ENCODE measurements around the gene PI4KB.

Gene PI4KB

DNA sequence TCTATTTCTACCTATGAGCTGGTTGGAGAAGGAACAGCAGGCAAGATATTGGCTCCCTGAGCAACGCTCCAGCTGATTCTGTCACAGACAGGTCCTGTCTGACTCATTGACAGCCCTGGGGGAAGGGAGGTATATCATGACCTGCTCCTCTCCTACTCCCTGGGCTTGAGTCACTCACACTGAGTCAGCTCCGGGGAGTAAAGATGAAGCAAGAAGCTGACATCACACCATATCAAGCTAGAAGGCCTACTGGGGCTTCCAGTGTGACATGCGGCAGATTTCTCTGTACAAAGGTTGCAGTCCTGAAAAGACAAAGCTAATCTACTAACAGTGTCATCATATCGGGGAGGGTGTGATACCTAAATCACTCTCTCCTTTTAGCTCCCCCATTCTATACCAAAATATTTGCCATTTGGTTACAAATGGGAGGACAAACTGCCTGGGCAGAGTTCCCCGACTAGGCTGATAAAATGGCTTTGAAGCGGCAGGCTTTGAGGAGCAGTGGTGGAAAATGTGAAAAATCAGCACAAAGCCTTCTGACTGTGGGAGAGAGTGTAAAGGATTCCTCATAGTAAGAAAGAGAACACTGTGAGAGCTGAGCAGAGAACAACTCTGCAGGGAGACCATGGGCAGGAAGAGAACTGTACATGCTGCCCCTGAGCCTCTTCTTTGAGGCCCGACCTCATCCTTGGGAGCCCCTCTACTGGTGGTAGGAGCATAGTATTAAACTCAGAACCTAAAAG, 15.5 kb downstream of the PI4KB start:
- peak; percentile 73 for DNase-seq (ENCODE audit: low read depth, low spot score)

GRCh38 chr1:151311011-151311410, 16.2 kb downstream of the PI4KB start:
- no peak for DNase-seq (ENCODE audit: low read depth, low spot score)

DNA sequence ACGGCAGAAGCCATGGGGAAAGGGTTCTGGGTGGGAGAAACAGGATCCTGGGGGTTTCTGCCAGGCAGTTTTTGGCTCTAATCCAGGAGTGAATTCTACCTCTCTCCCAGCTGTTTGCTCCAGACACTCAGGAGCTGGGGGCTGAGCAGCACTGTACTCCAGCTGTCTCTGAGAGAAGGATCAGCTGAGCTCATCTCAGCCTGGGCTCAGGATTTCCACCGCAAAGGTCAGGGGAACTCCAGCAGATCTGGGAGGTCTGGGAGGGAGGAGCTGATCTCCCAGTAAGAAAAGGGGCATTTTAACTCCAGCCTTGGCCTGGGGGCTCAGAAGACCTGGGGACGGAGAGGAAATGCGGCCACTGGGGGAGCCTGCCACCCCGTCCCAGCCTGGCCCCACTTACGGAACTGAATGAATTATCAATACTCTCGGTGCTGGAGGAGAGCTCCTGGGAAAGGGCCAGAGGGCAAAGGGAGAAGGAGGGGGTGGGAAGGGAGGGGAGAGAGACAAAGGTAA, 17.3 kb downstream of the PI4KB start:
- peak; percentile 83 for DNase-seq (ENCODE audit: low read depth, low spot score)

GRCh38 chr1:151294742-151295462, 32.3 kb downstream of the PI4KB start:
- peak; percentile 44 for DNase-seq (ENCODE audit: low read depth, low spot score)

DNA sequence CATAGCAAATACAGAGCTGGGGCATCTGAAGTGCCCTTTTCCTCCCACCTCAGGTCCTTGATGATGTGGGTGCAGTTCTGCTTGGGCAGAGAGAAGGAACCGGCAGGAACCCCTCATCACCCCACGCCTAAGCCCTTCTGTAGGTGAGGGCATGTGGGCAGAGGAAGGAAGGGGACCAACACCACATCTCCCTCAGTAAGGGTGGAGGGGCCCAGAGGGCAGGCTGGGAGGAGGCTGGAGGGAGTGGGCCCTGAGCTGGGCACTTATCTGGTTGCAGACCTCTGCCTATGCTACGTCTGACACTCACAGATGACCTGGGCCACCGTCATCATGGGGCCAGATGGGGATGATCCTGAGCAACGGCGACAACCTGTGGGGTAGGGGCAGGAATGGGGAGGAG, 34.1 kb downstream of the PI4KB start:
- no peak for DNase-seq (ENCODE audit: low read depth, low spot score)

DNA sequence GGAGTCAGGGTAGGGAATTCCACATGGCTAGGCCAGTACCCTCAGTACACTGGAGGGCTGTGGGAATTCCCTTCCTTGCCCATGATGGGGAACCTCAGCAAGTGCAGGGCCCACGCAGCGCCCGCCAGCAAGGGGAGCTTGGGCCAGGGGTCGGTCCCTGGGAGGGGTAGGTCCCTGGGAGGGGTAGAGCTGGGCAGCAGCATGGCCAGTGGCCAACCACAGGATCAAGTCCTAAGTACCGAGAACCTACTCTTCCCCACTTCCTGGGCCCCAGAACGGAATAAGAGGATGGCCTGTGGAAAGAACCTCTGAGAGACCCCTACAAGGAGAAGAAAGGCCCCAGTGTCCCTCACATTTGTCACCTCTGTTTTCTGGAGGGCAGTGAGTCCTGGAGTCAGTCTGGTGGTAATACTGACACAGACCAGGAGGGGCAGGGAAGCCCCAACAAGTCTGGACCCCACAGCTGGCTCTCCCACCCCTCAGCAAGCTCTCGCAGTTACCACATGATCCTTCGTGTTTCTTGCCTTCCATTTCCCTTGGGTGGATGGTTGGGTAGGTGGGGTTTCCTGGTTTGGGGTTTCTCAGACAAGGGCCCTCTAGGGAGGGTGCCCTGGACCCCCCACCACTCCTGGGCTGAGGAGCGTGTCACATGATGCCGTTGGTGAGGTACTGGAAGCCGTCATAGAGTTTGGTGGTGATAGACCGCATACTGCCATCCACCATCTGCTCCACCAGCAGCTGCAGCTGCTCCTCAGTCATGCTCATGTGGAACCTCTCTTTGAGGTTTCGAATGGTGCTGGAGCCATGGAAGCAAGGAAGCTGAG, 34.8 kb downstream of the PI4KB start:
- no peak for DNase-seq (ENCODE audit: low read depth, low spot score)

DNA sequence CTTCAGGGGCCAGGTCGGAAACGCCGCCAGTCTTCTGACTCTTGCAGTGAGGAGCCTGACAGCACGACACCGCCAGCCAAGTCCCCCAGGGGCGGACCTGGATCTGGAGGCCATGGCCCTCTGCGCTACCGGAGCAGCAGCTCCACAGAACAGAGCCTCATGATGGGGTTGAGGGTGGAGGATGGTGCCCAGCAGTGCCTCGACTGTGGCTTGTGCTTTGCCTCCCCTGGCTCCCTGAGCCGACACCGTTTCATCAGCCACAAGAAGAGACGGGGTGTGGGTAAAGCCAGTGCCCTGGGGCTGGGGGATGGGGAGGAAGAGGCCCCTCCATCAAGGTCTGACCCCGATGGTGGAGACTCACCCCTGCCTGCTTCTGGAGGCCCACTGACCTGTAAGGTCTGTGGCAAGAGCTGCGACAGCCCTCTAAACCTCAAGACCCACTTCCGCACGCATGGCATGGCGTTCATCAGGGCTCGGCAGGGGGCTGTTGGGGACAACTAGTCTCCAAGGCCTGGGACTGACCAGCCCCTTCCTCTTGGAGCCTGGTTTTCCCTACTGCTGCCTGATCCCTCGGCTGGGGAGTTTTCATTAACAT, 36.4 kb downstream of the PI4KB start:
- DNase-seq (ENCODE audit: low read depth, low spot score) = no peak

DNA sequence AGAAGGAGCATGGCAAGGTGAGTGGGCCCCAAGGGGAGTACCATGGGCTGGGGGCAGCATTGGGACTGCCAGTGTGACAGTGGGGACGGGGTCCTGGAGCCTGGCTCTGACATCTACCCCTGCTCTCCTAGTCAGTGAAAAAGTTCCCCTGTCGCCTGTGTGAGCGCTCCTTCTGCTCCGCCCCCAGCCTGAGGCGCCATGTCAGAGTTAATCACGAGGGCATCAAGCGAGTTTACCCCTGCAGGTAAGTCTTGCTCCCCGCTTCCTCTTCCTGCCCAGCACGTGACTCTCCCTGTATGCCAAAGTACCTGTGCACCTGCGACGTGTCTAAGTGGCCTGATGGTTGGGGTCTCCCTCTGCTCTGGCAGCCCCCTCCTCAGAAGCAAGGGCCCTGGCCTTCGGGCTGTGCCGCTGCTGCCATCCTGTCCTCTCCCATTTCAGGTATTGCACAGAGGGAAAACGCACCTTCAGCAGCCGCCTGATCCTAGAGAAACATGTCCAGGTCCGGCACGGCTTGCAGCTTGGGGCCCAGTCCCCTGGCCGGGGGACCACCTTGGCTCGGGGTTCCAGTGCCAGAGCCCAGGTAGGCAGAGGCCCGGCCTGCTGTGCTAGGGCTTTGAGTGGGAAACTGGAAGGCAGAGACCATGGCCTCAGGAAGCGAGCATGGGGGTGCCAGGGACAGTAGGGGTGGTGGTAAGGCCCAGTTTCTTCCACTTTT, 37.1 kb downstream of the PI4KB start:
- peak; percentile 43 for DNase-seq (ENCODE audit: low read depth, low spot score)

DNA sequence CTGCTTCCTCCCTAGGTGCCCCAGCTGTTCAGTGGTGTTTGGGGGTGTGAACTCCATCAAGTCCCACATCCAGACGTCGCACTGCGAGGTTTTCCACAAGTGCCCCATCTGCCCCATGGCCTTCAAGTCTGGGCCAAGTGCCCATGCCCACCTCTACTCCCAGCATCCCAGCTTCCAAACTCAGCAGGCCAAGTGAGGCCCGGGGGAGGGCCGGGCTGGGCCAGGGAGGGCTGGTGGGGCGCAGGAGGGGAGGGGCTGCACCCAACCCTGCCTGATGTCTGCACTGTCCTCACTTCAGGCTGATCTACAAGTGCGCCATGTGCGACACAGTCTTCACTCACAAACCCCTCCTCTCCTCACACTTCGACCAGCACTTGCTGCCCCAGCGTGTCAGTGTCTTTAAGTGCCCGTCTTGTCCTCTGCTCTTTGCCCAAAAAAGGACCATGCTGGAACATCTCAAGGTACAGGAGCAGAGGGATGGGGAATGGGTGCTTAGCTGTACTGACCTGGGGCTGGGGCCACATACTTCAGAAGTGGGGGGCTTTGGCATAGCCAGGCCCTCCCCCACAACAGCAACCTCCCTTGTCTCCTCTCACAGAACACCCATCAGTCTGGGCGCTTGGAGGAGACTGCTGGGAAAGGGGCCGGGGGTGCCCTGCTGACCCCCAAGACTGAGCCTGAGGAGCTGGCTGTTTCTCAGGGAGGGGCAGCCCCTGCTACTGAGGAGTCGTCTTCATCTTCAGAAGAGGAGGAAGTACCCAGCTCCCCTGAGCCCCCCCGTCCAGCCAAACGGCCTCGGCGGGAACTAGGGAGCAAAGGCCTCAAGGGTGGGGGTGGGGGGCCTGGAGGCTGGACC, 37.9 kb downstream of the PI4KB start:
- DNase-seq (ENCODE audit: low read depth, low spot score) = no peak

DNA sequence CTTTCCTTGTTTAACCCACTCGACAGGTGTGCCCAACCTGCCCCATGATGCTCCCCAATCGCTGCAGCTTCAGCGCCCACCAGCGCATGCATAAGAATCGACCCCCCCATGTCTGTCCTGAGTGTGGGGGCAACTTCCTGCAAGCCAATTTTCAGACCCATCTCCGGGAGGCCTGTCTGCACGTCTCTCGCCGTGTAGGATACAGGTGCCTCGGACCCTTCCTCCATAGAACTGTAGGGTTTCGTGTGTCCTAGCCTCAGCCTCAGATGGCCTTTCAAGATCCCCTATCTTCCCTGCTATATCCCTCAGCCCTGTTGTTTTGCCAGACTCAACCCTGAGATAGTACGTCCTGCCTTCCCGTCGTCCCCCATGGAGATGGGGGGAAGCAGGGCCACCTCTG, 38.7 kb downstream of the PI4KB start:
- DNase-seq (ENCODE audit: low read depth, low spot score) = no peak

DNA sequence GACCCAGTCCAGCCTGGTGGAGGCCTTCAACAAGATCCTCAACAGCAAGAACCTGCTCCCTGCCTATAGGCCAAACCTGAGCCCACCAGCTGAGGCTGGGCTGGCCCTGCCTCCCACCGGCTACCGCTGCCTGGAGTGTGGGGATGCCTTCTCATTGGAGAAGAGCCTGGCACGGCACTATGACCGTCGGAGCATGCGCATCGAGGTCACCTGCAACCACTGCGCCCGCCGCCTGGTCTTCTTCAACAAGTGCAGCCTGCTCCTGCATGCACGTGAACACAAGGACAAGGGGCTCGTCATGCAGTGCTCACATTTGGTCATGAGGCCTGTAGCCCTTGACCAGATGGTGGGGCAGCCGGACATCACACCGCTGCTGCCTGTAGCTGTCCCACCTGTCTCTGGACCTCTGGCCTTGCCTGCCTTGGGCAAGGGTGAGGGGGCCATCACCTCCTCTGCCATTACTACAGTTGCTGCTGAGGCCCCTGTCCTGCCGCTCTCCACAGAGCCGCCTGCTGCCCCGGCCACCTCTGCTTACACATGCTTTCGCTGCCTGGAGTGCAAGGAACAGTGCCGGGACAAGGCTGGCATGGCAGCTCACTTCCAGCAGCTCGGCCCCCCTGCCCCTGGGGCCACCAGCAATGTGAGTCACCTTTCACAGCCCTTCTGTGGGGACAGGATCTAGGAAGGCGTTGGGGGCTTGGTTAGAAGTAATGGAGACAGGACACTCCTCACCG, 39.3 kb downstream of the PI4KB start:
- DNase-seq (ENCODE audit: low read depth, low spot score) = no peak

DNA sequence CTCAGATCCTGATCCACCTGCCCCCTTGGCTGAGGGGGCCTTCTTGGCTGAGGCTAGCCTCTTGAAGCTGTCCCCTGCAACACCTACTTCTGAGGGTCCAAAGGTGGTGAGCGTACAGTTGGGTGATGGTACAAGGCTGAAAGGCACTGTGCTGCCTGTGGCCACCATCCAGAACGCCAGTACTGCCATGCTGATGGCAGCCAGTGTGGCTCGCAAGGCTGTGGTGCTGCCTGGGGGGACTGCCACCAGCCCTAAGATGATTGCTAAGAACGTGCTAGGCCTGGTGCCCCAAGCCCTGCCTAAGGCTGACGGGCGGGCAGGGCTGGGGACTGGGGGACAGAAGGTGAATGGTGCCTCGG, 39.9 kb downstream of the PI4KB start:
- no peak for DNase-seq (ENCODE audit: low read depth, low spot score)

DNA sequence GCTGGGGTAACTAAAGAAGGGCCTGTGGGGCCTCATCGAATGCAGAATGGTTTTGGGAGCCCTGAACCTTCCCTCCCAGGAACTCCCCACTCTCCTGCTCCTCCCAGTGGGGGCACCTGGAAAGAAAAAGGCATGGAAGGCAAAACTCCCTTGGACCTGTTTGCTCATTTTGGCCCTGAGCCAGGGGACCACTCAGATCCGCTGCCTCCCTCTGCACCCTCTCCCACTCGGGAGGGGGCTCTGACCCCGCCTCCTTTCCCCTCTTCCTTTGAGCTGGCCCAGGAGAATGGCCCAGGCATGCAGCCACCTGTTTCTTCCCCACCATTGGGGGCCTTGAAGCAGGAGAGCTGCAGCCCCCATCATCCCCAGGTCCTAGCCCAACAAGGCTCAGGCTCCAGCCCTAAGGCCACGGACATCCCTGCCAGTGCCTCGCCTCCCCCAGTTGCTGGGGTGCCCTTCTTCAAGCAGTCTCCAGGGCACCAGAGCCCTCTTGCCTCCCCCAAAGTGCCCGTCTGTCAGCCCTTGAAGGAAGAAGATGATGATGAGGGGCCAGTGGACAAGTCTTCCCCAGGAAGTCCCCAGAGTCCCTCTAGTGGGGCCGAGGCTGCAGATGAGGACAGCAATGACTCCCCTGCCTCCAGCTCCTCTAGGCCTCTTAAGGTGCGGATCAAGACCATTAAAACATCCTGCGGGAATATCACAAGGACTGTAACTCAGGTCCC, 40.4 kb downstream of the PI4KB start:
- no peak for DNase-seq (ENCODE audit: low read depth, low spot score)

- DNase-seq (ENCODE audit: low read depth, low spot score) = no peak
Observed at GRCh38 chr1:151284013-151284577, 43.1 kb downstream of the PI4KB start.

DNA sequence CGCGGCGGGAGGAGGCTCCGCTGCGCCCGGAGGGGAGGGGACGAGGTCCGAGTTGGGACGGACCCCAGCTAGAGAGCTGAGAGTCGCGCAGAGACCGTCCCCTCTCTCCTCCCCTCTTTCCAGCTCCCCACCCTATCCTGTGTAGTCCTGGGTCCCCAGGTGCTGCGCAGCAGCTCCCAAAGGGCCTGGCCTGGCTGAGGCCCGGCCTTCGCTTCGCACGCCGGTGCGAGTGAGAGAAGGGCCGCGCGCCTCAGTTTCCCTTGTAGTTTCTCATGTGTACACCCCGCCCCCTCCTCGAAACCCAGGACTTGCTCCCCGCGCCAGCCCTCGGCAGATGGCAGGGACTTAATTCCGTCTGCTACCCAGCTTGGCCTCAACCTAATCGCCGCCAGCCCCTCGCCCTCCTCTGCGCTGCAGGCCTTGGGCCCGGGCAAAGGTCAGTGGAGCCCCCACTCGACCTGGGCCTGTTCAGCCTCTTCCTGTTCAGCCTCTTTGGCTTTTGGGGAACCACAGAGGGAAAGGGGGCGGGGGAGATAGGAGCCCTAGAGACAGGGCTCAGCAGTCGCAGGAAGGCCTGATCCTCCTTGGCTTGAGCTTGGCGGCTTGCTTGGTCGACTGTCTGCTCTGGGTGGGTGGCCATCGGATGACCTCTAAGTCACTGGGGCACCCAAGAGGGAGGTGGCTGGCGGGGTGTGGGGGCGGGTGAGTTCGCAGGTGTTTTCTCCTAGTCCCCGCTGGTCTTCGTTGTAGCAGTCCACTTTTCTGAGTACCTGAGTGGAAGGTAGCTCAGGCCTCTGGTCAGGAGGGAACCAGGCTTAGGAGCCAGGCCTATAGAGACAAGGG, 44.1 kb downstream of the PI4KB start:
- DNase-seq (ENCODE audit: low read depth, low spot score) = no peak

GRCh38 chr1:151281969-151282882, 45.0 kb downstream of the PI4KB start, which contains the start of gene ZNF687:
TSS of gene ZNF687 (plus strand) at chr1:151282299. CDS start at chr1:151286292, 3,993 bp downstream.
- peak; percentile 100 for DNase-seq (ENCODE audit: low read depth, low spot score)

Data from ELF-1 (cell line).